Left lung (tissue), 10 donors: Measurements from ENCODE around the gene PRICKLE4. TPM values are rescaled to one million over a fixed set of nuclear protein-coding genes. Genes with fewer than 3 reads are reported as not detected.
"Not testable (repeated sequence)": the region's sequence is repeated elsewhere in the genome, so short reads cannot be mapped to it uniquely, and the experiment has no call there.

Experiments used
- ATAC-seq: fragments of 200-7000 bp; cut with Tn5 transposase; one replicate; pipeline ENCODE4 v1.9.1; 2020; ENCODE audit warnings: moderate library complexity
- DNase-seq, 4 donors: peaks; one replicate each; pipeline ENCODE4 v3.0.0-alpha.2; 2013 to 2020
- H3K27ac ChIP-seq, 2 donors: fragments of 200-600 bp; sonication (generic) in 1 of 2; one replicate each; pipeline versions ENCODE4 v1.5.0 to v1.8.0; 2020 to 2021
- H3K27me3 ChIP-seq, 2 donors: fragments of 200-600 bp; sonication (generic) in 1 of 2; one replicate each; pipeline versions ENCODE4 v1.5.0 to v1.8.0; 2020 to 2021
- H3K36me3 ChIP-seq, 2 donors: fragments of 200-600 bp; sonication (generic) in 1 of 2; one replicate each; pipeline versions ENCODE4 v1.5.0 to v1.8.0; 2020 to 2021
- H3K4me1 ChIP-seq, 2 donors: fragments of 200-600 bp; one replicate each; pipeline ENCODE4 v1.8.0; 2021
- H3K4me3 ChIP-seq, 2 donors: fragments of 200-600 bp; sonication (generic) in 1 of 2; one replicate each; pipeline versions ENCODE4 v1.5.0 to v1.8.0; 2020 to 2021; ENCODE audit warnings: mild to moderate bottlenecking in 1 of 2
- H3K9me3 ChIP-seq, 2 donors: fragments of 200-600 bp; sonication (generic) in 1 of 2; one replicate each; pipeline versions ENCODE4 v1.5.0 to v1.8.0; 2020 to 2021
- CTCF ChIP-seq, 2 donors: fragments of 200-600 bp; sonication (generic) in 1 of 2; IDR thresholded peaks; one replicate each; pipeline versions ENCODE4 v1.5.0 to v1.8.0; 2021; ENCODE audit warnings: antibody characterized with exemption in 2 of 2
- intact Hi-C, 2 donors: fragments of 100-400 bp; cut with DNase I; formaldehyde crosslinking; loops; one replicate each; pipeline versions ENCODE4 v1.11.2 to v1.14.2; 2022
- polyA plus RNA-seq, 6 donors: library from polyadenylated mRNA; unstranded; fragments of 120-200 nt; gene quantifications; one replicate each; pipeline ENCODE4 v1.2.1, GENCODE V29; 2013; ENCODE audit not compliant: insufficient read length in 6 of 6
- total RNA-seq, 2 donors: library from RNA; stranded (reverse); fragmentation: NEBNext Ultra II Directional; extraction: Animal tissue kit (Norgen Biotek cat#: 25700); gene quantifications; one replicate each; pipeline ENCODE4 v1.2.1, GENCODE V29; 2021
- donor health status: DM: no; HTN: yes; CAD: no.
- donor health status: DM: no; HTN: no; CAD: no.

PRICKLE4 gene
- total and polyA plus RNA-seq, 8 donors: 4.5 to 13.7 (median 10.3) TPM

GRCh38 chr6:41759106-41759904 is 21.3 kb upstream of the PRICKLE4 start:
- ATAC-seq (no peak), DNase-seq (no peak)
- no peak for TF ChIP-seq CTCF (IDR thresholded peaks at IDR 0.05)
- Histone ChIP-seq H3K9me3 (no peaks in the 10 kb centered on the region), H3K27me3 (no peaks in the 10 kb centered on the region), H3K36me3 (no peaks in the 10 kb centered on the region), H3K4me3 (no peak overlapping the region), H3K27ac (no peak overlapping the region), H3K4me1 (no peaks in the 10 kb centered on the region)
- intact Hi-C loops: no loop called here

- Histone ChIP-seq H3K4me1 (no peaks in the 10 kb centered on the region), H3K27me3 (no peaks in the 10 kb centered on the region), H3K36me3 (no peaks in the 10 kb centered on the region), H3K9me3 (no peaks in the 10 kb centered on the region), H3K27ac (no peak overlapping the region), H3K4me3 (no peak overlapping the region)
- intact Hi-C loops: no loop called here
- TF ChIP-seq CTCF (IDR thresholded peaks at IDR 0.05): no peak
- DNase-seq: no peak
- no peak for ATAC-seq
Observed at GRCh38 chr6:41759905-41760579, 20.5 kb upstream of the PRICKLE4 start.

- no peak for TF ChIP-seq CTCF (IDR thresholded peaks at IDR 0.05)
- Histone ChIP-seq H3K27ac (no peak overlapping the region), H3K4me3 (no peak overlapping the region), H3K27me3 (no peaks in the 10 kb centered on the region), H3K4me1 (peaks cover 4 to 6% of the 10 kb centered on the region in 2 donors), H3K36me3 (no peaks in the 10 kb centered on the region), H3K9me3 (no peaks in the 10 kb centered on the region)
- DNase-seq: peak in 1 of 4 donors; percentile 38
- no peak for ATAC-seq
- intact Hi-C loops: no loop called here
Observed at GRCh38 chr6:41763470-41763869, 17.1 kb upstream of the PRICKLE4 start.

GRCh38 chr6:41766043-41766664 is 14.4 kb upstream of the PRICKLE4 start:
- intact Hi-C loops, H3K4me3 ChIP-seq, DNase-seq, H3K4me1 ChIP-seq, H3K27me3 ChIP-seq, ATAC-seq, H3K9me3 ChIP-seq: not testable (repeated sequence)
- H3K27ac ChIP-seq: peak overlapping the region; percentile 57 to 73
- peaks cover 0 to 22% of the 10 kb centered on the region in 2 donors for H3K36me3 ChIP-seq

- Histone ChIP-seq H3K4me1 (peaks cover 4 to 6% of the 10 kb centered on the region in 2 donors), H3K27ac (peak overlapping the region; percentile 57 to 73), H3K36me3 (peaks cover 0 to 33% of the 10 kb centered on the region in 2 donors), H3K27me3 (no peaks in the 10 kb centered on the region), H3K4me3 (no peak overlapping the region), H3K9me3 (no peaks in the 10 kb centered on the region)
- ATAC-seq (peak; percentile 67), DNase-seq (peak in 2 of 4 donors; percentile 80 to 92)
- intact Hi-C loops: no loop called here
- TF ChIP-seq CTCF (IDR thresholded peaks at IDR 0.05): no peak
Observed at GRCh38 chr6:41767112-41767833, 13.3 kb upstream of the PRICKLE4 start.
